ENCODE measurements around the gene C16orf78.

Gene C16orf78

DNA sequence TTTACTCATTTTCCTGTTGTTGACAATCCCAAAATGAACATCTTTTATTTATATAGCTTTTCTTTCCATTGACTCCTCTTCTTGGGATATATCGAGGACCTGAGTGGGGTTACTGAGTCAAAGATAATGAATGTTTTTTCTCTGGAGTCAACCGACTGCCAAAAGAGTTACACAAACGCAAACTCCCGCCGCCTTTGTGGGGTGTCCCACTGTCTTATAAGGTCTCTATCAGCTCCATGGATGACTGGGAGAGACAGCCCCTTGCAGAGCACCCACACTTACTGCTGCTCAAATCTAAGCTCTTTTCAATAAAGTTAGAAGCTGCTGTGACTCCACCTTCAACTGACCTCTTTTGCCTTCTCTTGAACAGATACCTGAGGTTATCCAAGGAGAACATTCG is 25.2 kb downstream of the C16orf78 start:
- DNase-seq = no peak

DNA sequence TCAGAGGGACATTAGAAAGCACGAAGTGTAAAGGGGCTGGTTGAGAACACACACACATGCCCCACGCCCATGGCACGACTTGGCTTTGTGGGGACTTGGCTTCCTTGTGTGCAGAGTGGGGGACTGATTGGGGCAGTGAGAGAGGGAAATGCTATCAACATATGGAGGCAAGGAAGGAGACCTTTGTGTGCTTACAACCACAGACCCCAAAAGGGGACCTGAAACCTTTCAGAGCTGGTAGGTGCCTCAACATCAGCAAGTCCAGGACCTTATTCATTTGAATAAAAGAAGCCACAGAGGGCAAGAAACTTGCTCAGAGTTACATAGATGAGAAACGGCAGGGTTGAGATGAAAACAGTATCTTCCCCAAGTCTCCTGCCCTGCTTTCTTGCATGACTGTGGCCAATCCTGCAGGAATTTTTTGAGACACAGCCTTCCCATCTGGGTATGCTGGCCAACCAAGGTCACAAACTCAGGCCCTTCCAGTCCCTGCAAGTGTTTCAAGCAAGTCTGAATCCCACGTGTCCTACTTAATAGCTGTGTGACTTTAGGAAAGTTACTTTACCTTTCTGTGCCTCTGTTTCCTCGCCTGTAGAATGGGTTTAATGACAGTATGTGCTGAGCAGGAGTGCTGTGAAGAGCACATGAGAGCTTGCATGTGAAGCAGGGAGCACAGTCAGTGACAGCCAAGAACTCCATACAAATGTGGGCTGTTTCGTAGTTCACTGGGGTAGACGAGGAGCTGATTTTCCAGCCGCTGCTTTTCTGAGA is 26.2 kb downstream of the C16orf78 start:
- no peak for DNase-seq

DNA sequence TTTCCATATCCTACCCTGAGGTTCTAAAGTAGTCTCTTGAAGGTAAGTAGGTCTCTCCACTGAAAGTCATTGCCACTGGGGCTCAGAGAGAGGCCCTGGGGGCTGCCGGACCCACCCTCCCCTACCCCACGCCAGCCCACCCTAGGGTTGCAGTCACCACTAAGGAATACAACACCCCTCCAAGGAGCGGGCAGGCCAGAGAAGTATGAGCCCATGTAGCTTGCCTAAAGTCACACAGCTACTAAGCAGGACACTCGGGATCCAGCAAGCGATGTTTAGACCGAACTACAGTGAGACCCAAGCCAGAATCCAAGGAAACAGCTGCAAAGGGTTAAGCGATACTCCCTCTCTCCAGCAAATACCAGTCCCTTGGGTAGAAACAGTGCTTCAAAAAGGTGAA is 27.0 kb downstream of the C16orf78 start:
- no peak for DNase-seq

DNA sequence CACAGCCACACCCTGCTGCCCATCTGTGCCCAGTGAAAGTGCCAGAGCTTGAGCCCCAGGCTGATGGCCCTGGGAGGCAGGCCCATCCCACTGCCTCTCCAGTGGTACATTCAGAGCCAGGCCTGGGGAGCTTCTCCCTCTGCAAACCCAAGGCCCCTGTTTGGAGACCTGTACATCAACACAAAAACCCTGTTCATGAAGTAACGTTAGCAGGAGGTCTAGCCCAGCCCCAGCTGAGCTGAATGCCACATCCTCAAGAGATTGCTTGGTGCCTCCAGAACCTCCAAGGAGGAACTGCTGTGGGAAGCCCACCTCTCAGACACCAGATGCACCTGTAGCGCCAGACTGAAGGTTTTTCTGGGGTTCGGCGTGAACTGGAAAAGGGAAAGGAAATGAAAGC is 31.5 kb downstream of the C16orf78 start:
- no peak for DNase-seq

DNA sequence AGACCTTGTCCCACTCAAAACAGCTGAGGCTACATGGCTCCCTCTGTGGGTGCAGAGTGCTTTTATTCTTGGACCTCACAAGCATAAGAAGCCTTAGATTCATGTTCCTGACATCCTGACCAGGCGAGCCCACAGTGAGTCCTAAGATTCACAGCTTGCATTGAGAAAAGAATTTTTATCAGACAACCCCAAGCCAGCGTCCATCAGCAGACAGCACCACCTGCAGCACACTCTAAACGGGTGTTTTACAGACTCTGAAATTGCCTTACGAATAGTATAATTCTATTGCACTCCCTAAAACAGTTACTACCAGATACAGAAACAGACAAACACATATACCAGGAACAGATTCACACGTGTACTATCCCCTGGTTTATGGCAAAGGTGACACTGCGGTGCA is 31.9 kb downstream of the C16orf78 start:
- DNase-seq = no peak

DNA sequence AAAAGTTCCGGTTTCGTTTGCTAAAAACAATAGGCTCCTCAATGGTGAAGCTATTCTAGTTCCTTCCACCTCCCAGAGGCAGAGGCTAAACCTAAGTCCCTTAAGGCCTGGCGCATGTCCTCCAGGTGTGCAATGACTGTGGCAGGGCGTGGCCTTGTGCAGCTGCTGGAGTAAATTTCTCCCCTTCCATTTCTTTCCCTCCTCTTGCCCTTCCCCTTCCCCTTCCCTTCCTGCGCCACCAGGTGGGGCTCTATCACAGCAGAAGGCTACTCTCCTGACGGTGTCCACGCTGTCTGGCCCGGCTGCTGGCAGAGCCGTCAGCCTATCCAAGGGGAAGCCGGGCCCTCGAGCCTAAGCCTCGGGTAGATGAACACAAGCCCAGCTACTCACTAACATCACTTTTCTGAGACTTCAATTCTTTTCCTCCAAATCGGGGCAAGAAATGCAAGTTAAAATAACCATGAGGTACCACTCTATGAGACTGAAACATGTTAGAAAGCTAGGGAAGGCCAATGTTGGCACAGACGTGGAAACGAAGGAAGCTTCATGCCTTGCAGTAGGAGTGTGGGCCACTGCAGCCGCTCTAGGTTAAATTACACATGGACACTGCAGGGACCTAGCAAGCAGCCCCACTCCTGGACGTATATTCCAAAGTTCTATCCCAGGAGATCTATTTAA is 34.4 kb downstream of the C16orf78 start:
- peak; percentile 56 for DNase-seq

DNA sequence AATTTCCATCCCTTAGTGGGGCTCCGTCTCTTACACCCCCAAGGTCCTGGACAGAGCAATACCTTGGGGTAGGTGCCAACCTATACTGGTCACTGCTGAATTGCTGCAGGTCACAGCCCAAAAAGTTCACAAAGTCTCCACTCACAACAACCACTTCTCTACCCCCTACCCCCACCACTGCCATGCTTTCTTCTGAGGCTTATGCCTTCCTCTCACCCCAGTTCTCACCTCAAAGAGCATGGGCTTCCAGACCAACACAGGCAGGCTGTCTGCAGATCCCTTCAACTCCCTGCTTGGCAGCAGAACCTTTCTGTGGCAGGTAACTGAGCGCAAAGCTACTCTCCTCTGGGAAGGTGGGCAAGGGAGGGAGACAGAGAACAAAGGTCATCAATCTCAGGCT is 35.5 kb downstream of the C16orf78 start:
- no peak for DNase-seq

DNA sequence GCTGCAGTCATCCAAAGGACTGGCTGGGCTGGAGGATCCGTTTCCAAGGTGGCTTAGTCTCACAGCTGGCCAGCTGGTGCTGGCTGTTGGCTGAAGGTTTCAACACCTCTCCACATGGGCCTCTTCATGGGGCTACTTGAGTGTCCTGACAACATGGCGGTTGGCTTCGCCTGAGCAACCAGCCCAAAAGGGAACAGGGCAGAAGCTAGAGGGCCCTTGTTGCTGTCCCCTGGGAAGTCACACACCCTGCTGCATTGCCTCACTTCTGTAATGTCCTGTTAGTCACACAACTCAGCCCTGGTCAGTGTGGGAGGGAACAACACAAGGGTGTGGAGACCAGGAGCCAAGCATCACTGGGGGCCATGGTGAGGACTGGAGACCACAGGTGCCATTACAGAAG is 36.6 kb downstream of the C16orf78 start:
- DNase-seq = no peak

DNA sequence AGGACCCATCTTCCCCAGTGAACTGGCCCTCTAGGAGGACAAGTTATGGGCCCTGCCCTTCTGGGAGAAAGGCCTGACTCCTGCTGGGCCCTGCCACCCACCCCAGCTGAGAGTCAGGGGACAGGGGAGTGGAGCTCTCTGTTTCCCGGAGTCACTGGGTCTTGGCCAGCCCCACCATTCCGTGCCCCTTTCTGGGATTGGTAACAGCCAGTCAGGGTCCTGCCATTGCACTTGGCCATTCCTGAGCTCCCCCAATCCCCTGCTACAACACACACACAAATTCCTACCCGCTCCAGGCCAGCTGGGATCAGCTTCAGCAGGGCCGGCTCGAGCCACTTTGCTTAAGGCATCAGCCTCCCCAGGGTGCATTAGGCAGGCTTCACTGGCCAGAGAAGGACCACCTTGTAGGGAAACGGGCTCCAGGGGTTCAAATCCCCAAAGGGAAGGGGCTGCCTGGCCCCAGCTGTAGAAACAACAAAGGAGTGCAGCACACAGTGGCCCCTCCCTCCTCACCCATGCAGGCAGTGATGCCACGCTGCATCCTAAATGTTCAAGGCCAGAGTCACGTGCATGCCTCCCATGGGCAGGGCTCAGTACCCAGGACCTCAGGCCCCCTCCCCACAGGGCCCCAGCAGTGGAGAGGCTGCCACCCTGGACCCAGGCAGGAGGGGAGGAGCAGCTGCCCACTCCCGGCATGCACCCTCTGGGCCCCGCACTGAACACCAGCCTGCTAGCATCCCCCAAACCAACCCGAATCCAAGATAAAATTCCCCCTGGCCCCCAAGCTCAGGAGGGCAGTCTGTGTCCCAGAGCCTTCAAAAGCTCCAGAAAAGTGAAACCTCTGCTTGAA is 37.7 kb downstream of the C16orf78 start:
- DNase-seq = no peak

DNA sequence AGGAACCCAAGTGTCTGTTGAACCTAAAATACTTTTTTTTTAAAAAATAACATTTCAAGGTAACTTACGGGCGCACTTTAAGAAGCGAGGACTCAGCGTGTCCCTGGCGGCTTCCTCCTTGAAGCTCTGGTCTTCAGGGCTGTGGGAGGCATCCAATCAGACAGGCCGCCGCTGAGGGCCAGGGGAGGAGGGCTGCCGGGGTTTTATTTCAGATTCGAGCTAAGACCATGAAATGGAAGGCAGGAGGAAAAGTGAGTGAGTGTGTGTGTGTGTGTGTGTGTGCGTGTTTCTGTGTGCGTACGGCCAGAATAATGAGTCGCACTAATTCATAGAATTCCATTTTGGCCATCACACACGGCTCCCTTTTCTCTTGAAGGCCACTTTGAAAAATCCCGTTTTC is 41.1 kb downstream of the C16orf78 start:
- DNase-seq = no peak

DNA sequence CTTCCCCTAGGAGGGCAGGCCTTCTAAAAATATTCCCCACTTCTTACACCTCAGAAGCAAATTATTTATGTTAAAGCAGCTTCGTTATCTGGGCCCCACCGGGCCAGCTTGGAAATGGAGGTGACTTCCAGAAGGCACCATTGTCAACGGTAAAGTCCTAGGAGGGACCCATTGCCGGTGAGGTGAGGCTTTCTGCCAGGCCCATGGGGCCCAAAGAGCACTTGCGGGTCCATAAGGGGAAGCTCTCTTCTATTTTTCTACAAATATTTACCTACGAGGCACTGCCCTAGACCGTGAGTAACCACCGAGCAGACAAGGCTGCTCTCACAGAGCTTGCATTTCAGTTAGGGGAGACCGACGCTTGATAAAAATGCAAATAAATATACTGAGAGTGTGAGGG is 41.5 kb downstream of the C16orf78 start:
- no peak for DNase-seq

DNA sequence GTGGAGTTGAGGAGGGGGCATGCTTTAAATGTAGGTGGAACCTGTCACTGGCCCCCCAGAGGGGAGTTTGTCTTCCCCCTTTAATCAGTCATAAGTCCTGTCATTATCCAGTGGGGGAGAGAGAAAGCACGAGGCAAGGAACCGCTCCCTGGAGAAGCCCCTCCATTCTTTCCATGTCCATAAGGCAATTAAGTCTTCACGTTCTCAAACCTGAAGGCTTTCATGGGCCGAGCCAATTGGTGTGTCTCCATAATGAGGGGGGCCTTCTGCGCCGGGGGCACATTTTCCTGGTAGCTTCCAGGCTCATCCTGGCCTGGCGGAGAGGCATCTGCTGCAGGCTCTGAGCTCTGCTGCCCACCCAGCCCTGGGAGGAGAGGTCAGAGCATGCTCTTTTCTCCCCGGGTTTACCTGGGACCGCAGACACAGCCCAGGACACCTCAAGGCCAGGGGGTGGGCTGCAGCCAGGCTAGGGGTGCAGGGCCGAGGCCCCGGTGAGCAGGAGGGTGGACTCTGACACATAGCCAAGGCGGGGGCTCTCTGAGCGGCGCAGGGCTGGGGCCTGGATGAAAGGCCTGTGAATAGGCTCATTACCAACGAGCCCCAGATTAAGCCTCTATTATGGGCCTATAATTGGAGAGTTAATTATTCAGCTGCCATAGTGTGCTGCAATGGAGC is 42.5 kb downstream of the C16orf78 start:
- no peak for DNase-seq

DNA sequence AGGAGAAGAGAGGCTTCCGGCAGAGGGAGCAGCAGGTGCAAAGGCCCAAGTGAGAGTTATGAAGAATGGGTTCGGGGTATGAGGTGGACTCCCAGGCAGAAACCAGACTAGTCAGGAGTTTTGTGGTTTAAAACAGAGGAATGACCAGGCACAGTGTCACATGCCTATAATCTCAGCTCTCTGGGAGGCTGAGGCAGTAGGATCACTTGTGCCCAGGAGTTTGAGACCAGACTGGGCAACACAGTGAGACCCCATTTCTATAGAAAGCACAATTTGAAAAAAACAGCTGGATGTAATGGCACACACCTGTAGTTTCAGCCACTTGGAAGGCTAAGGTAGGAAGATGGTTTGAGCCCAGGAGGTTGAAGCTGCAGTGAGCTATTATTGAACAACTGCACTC is 43.8 kb downstream of the C16orf78 start:
- no peak for DNase-seq

DNA sequence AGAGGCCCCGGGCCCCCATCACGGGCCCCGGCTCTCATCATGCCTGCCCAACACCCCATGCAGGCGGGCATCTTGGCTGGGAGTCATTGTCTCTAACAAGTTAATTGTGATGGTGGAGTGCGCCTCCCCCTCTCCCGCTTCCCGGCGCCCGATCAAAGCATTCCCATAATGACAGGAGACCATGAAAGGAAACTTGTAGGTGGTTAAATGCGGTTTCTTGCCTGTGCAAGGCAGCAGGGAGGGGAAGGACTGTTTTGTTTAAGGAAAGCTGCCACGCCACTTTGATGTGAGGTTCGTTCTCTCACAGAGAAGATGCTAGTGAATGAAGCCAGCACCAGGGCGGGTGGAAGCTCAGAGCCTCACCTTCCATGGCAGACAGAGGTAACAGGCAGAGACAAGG is 45.4 kb downstream of the C16orf78 start:
- no peak for DNase-seq

DNA sequence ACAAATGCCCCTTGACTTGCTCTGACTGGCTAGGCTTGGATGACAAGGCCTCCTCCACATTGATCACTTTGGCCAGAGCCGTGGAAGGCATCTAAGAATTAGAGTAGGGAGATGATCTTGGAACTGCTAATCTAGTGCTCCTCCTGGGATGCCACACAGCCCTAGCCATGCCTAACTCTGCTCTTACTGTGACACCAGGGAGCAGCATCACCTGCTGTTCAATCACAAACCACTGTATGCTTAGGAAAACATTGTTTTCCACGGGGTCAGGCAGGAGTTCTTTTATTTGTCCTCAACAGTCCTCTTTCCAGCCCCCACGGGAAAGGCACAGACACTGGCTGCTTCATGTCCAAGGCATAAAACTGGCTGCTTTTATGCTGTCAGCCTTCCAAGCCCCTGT is 46.3 kb downstream of the C16orf78 start:
- no peak for DNase-seq

DNA sequence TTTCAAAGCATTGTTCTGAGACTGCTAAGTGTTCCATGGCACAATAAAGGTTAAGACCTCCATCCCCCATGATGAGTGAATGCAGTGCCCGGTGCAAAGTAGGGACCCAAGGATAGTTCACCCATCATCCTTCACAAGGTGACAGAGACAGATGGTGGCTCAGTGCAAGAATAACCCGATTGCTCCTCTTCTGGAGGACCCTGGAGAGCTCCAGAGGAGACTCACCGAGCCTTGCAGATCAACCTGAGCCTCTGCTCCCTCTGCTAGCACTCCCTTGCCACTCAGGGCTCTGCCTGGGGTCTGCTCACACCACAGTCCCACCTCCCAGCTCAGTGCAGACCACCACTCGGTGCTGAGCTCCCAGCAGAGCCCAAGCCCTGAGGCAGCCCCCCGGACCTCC is 49.3 kb downstream of the C16orf78 start:
- DNase-seq = no peak

DNA sequence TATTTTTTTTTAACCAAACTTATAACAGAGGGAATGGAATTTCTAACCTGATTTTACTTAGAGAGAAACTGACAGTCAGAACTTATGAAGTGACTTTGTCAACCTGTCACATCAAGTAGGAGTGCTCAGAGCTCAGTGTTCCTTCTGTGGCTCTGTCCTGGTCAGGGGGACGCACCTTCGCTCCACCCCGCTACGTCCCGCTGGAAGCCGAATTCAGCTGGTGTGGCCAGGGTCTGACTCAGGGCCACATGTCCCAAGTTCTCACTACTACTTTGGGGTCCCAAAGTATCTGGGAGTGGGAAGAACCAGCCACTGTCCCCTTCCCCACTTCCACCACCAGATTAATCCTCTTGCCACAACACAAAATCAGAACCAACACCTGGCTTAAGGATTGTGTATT is 51.4 kb downstream of the C16orf78 start:
- no peak for DNase-seq

DNA sequence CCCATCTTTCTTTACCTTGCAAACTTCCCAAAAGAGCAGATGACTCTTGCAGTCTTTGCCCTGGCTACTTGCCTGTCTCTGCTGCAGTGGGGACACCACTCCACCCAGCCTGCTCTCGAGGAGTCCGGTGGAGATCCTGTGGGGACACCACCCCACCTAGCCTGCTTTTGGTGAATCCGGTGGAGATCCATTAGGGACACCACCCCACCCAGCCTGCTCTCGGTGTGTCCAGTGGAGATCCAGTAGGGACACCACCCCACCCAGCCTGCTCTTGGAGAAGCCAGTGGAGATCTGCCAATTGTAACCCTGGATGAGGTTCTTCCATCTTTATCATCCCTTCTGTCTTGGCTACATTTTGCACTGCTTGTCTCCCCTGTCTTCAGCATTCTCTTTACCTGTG is 54.2 kb downstream of the C16orf78 start:
- no peak for DNase-seq

DNA sequence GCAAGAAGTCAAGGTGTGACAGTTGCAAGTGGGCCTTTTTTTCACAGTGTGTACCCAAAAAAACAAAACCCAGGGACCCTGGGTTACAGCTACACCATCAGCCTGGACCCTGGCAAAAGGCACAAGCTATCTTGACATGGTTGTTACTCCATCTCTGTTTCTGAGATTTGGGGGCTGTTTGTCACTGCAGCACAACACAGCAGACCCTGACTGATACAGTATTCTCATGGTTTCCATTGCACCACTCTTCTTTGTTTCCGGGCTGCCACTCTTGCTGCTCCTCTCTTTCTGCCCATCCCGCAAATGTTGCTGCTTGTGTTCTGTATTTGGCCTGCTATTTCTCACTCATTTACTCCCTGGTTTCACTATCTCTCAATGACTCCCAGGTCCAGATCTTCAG is 55.2 kb downstream of the C16orf78 start:
- DNase-seq = no peak

DNA sequence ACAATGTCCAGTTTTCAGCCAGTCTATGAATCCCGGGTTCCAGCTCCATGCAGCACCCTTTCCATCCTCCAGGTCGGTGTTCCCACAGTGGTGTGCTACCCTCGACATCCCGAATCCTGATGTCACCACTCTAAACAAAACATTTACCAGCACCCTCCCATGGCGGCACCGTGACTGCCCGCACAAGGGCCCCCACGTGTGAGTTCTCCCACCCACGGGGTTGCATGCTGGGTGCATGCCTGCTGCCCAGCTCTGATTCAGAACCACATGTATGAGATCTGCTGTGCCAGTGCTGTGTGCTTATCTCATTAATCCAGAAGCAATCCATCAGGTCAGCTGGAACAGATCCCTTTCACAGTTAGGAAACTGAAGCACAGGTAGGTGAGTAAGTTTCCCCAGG is 57.4 kb downstream of the C16orf78 start:
- no peak for DNase-seq

DNA sequence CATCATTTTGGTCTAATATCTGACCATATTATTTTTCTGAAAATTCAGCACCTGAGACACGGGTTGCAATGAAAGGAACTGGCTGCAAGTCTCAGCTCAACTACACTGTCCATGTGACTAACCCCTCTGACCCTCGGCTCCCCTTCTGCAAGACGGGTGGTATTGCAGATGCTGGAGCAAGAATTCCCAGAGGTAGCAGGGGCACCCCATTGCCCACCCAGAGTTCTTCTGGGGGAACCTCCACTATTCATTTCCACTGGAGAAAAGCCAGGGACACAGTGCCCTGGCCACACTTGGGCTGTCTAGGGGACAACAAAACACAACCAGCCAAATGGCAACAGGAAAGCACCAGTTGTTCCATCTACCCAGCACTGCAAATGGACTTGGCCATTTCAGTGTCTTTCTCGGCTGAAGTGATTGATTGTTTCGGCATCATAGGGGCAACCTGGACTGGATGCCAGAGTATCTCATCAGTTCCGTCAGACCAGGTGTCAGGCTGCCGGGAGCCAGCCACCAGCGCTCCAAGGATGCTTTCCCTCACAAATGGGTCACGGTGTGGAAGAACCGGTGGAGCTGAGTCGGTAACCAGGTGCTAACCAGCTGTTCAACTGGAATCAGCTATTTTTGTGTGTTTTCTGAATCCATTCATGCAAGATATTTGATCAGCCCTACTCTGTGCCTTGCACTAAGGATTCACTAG is 58.1 kb downstream of the C16orf78 start:
- no peak for DNase-seq

DNA sequence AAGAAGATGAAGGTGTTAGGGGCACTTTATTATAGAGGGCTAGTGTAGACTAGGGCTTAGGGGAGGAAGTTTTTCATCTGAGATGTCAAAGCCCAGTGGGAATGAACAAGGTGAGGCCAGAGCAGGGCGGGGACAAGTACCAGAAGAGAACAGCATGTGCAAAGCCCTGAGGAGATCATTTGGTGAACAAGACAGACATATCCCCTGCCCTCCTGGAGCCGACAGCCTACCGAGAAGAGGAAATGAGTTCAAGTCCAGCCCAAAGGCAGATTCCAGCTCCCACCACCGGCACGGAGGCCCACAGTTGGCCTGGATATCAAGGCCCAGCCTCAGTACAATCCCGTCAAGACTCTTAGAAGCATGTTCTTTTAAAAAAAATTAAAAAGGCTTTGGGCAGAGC is 61.1 kb downstream of the C16orf78 start:
- no peak for DNase-seq

DNA sequence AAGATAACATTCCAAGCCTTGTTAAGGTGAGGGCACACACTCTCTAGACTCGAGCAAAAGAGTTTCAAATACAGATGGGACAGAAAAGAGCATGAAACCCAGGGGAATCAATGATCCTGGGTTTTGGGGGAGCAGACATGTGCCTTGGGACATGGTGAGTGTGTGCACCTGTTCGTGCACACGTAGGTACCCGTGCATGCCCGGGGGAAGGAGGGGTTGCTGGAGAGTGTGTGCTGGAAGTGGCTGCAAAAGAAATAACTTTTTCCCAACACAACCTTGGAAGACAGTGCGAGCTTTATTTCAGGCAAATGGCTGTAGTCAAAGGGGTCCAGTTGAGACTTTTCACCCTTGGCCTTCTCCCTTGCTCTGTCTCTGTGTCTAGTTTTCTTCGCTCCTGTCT is 62.6 kb downstream of the C16orf78 start:
- DNase-seq = no peak
